ENCODE data around the gene MLLT1. TPM values are rescaled to one million over a fixed set of nuclear protein-coding genes. Genes with fewer than 3 reads are reported as not detected.

MLLT1 gene
- total RNA-seq, 2 donors from 2014 or later = 16.3 to 23.7 TPM

DNA sequence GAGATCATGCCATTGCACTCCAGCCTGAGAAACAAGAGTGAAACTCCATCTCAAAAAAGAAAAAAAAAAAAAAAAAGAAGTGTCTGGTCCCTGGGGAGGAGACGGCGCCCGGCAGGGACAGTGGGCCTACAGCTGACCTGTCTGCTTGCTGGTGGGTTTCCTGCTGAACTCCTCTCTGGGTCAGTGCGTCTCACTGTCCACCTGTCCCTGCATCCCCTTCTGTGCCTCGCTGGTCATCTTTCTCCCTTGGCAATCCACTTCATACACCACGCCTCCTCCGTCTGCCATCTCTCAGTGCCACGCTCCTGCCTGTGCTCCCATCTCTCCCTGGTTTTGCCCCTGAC, 80.9 kb downstream of the MLLT1 start:
- H3K4me1 ChIP-seq = peaks cover 24% of the 10 kb centered on the region
- H3K27ac ChIP-seq = peak overlapping the region; percentile 36 to 73 (median 65)
- H3K36me3 ChIP-seq (replicated peaks in 1 of 2; ENCODE audit: insufficient read depth in 1 of 2, low read depth in 2 of 2) = no peaks in the 10 kb centered on the region
- 12 to 23% methylated on average over 8 of the region's 8 CpGs for WGBS, 2 donors
- H3K27me3 ChIP-seq = no peaks in the 10 kb centered on the region
- DNase-seq = no peak
- intact Hi-C loops (cut with DNase I) = no loop called here
- peak overlapping the region; percentile 69 to 88 for H3K4me3 ChIP-seq
- H3K9me3 ChIP-seq = no peaks in the 10 kb centered on the region
- TF ChIP-seq POLR2A (IDR thresholded peaks at IDR 0.05) = no peak
- TF ChIP-seq, protein P1, sequence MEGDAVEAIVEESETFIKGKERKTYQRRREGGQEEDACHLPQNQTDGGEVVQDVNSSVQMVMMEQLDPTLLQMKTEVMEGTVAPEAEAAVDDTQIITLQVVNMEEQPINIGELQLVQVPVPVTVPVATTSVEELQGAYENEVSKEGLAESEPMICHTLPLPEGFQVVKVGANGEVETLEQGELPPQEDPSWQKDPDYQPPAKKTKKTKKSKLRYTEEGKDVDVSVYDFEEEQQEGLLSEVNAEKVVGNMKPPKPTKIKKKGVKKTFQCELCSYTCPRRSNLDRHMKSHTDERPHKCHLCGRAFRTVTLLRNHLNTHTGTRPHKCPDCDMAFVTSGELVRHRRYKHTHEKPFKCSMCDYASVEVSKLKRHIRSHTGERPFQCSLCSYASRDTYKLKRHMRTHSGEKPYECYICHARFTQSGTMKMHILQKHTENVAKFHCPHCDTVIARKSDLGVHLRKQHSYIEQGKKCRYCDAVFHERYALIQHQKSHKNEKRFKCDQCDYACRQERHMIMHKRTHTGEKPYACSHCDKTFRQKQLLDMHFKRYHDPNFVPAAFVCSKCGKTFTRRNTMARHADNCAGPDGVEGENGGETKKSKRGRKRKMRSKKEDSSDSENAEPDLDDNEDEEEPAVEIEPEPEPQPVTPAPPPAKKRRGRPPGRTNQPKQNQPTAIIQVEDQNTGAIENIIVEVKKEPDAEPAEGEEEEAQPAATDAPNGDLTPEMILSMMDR (IDR thresholded peaks at IDR 0.05) = no peak
- no peak for ATAC-seq

DNA sequence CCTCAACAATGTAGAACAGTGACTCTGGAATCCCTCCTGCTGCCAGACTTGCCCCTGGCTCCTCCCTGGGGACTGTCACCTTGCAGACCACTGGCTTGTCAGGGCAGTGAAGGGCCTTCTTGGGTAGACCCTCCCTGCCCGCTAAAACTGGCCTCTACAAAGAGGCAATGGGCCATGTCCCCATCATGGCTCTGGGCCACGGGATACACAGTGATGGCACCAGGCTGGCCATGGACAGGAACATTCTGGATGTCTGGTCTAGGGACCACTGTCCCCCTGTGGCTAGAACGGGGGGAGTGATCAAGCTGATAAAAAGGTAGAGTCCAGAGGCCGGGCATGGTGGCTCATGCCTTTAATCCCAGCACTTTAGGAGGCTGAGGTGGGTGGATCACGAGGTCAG, 83.4 kb downstream of the MLLT1 start:
- Histone ChIP-seq H3K4me3 (no peak overlapping the region), H3K27ac (no peak overlapping the region), H3K36me3 (replicated peaks in 1 of 2; ENCODE audit: insufficient read depth in 1 of 2, low read depth in 2 of 2) (no peaks in the 10 kb centered on the region), H3K27me3 (no peaks in the 10 kb centered on the region), H3K4me1 (peaks cover 15% of the 10 kb centered on the region), H3K9me3 (no peaks in the 10 kb centered on the region)
- WGBS, 2 donors = 84 to 98% methylated on average over 5 of the region's 5 CpGs
- TF ChIP-seq, protein P1 (IDR thresholded peaks at IDR 0.05) = no peak
- no peak for TF ChIP-seq POLR2A (IDR thresholded peaks at IDR 0.05)
- DNase-seq (no peak), ATAC-seq (no peak)
- intact Hi-C loops (cut with DNase I) = no loop called here

DNA sequence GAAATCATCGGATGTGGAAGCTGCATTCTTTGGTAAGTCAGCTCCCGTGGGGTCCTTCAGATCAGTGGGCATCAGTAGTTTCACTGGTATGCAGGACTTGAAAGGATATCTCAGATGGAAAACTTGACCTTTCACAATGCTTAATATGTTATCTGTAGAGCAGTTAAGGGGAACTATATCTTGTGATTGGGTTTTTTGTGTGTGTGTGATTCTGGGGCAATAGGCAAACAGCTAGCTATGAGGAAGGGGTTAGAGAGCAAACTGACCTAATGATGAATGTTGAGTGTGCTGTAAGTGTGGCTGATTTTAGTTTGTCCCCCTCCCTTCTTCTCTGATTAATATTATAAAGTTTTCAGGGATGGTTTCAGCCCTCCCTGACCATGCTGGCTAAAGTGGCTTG, 91.0 kb downstream of the MLLT1 start:
- 92 to 94% methylated on average over 2 of the region's 2 CpGs for WGBS, 2 donors
- no peak for ATAC-seq
- Histone ChIP-seq H3K36me3 (replicated peaks in 1 of 2; ENCODE audit: insufficient read depth in 1 of 2, low read depth in 2 of 2) (no peaks in the 10 kb centered on the region), H3K4me1 (peaks cover 8% of the 10 kb centered on the region), H3K9me3 (no peaks in the 10 kb centered on the region), H3K27ac (no peak overlapping the region), H3K4me3 (no peak overlapping the region), H3K27me3 (no peaks in the 10 kb centered on the region)
- intact Hi-C loops (cut with DNase I) = no loop called here
- no peak for TF ChIP-seq POLR2A (IDR thresholded peaks at IDR 0.05)
- TF ChIP-seq, protein P1 (IDR thresholded peaks at IDR 0.05) = no peak
- DNase-seq = no peak

DNA sequence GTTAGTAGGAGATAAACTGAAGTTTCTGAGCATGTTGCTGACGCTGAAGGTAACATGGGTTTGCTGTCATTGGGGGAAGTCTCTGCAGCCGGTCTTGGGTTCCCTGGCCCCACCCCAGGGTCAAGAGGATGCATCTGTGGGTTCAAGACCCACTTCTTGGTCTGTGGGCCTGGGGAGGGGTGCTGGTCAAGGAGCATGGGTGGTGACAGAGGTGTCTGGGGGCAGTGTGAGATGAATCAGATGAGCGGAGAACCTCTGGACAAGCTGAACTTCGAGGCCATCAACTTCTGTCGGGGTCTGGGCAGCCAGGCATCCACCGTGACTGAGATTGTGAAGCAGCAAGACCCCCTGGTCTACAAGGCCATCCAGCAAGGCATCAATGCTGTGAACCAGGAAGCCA, 92.4 kb downstream of the MLLT1 start:
- 80 to 83% methylated on average over 5 to 6 of the region's 6 CpGs for WGBS, 2 donors
- Histone ChIP-seq H3K27ac (no peak overlapping the region), H3K36me3 (replicated peaks in 1 of 2; ENCODE audit: insufficient read depth in 1 of 2, low read depth in 2 of 2) (no peaks in the 10 kb centered on the region), H3K4me3 (no peak overlapping the region), H3K4me1 (peaks cover 8% of the 10 kb centered on the region), H3K9me3 (no peaks in the 10 kb centered on the region), H3K27me3 (no peaks in the 10 kb centered on the region)
- DNase-seq = no peak
- ATAC-seq = no peak
- intact Hi-C loops (cut with DNase I) = no loop called here
- TF ChIP-seq POLR2A (IDR thresholded peaks at IDR 0.05) = no peak
- TF ChIP-seq, protein P1 (IDR thresholded peaks at IDR 0.05) = no peak
